ENCODE results near the gene PDCD1. TPM values are rescaled to one million over a fixed set of nuclear protein-coding genes. Genes with fewer than 3 reads are reported as not detected.
A peak's percentile ranks its signal among the peaks of the same experiment; 100 is the strongest.

PDCD1 gene
- total RNA-seq, 2 donors from 2014 or later: 0.27 to 0.80 TPM

GRCh38 chr2:241862093-241862492 lies 3.4 kb upstream of the PDCD1 start:
- no peaks in the 10 kb centered on the region for H3K9me3 ChIP-seq
- intact Hi-C loops (cut with DNase I): no loop called here
- H3K4me1 ChIP-seq (replicated peaks): no peaks in the 10 kb centered on the region
- DNase-seq (ENCODE audit: low spot score): no peak
- 85% methylated on average over 8 of the region's 8 CpGs for WGBS
- H3K36me3 ChIP-seq: no peaks in the 10 kb centered on the region
- H3K27ac ChIP-seq: no peak overlapping the region
- no peaks in the 10 kb centered on the region for H3K27me3 ChIP-seq (replicated peaks; ENCODE audit: insufficient read depth)
- no peak overlapping the region for H3K4me3 ChIP-seq
- no peak for TF ChIP-seq POLR2AphosphoS5 (IDR thresholded peaks at IDR 0.05)
- no peak for TF ChIP-seq CTCF (IDR thresholded peaks at IDR 0.05)
- no peak for TF ChIP-seq POLR2A (IDR thresholded peaks at IDR 0.05)

- Histone ChIP-seq H3K9me3 (no peaks in the 10 kb centered on the region), H3K4me3 (no peak overlapping the region), H3K36me3 (no peaks in the 10 kb centered on the region), H3K4me1 (replicated peaks) (no peaks in the 10 kb centered on the region), H3K27me3 (replicated peaks; ENCODE audit: insufficient read depth) (no peaks in the 10 kb centered on the region), H3K27ac (no peak overlapping the region)
- intact Hi-C loops (cut with DNase I): no loop called here
- no peak for TF ChIP-seq POLR2A (IDR thresholded peaks at IDR 0.05)
- no peak for TF ChIP-seq CTCF (IDR thresholded peaks at IDR 0.05)
- TF ChIP-seq POLR2AphosphoS5 (IDR thresholded peaks at IDR 0.05): no peak
- 97% methylated on average over 1 of the region's 1 CpG for WGBS
- DNase-seq (ENCODE audit: low spot score): no peak
Observed at GRCh38 chr2:241861264-241861663, 2.6 kb upstream of the PDCD1 start.

- Histone ChIP-seq H3K27ac (peak overlapping the region; percentile 65 to 67), H3K4me1 (replicated peaks) (no peaks in the 10 kb centered on the region), H3K9me3 (no peaks in the 10 kb centered on the region), H3K27me3 (replicated peaks; ENCODE audit: insufficient read depth) (no peaks in the 10 kb centered on the region), H3K36me3 (no peaks in the 10 kb centered on the region), H3K4me3 (no peak overlapping the region)
- no peak for DNase-seq (ENCODE audit: low spot score)
- intact Hi-C loops (cut with DNase I): no loop called here
- 84% methylated on average over 10 of the region's 10 CpGs for WGBS
- TF ChIP-seq CTCF (IDR thresholded peaks at IDR 0.05) (no peak), POLR2AphosphoS5 (IDR thresholded peaks at IDR 0.05) (no peak), POLR2A (IDR thresholded peaks at IDR 0.05) (no peak)
Observed at GRCh38 chr2:241860184-241861078, 1.7 kb upstream of the PDCD1 start.

- intact Hi-C loops (cut with DNase I): no loop called here
Observed at GRCh38 chr2:241859436-241860183, 916 bp upstream of the PDCD1 start.

More at GRCh38 chr2:241859436-241860183, 916 bp upstream of the PDCD1 start:
- WGBS: 11% methylated on average over 28 of the region's 30 CpGs
- H3K27me3 ChIP-seq (replicated peaks; ENCODE audit: insufficient read depth): no peaks in the 10 kb centered on the region
- TF ChIP-seq CTCF (IDR thresholded peaks at IDR 0.05) (no peak), POLR2AphosphoS5 (IDR thresholded peaks at IDR 0.05) (no peak), POLR2A (IDR thresholded peaks at IDR 0.05) (no peak)
- H3K27ac ChIP-seq: peak overlapping the region; percentile 65 to 67
- no peak for DNase-seq (ENCODE audit: low spot score)
- no peak overlapping the region for H3K4me3 ChIP-seq
- peaks cover 3% of the 10 kb centered on the region for H3K4me1 ChIP-seq (replicated peaks)
- H3K36me3 ChIP-seq: no peaks in the 10 kb centered on the region
- H3K9me3 ChIP-seq: no peaks in the 10 kb centered on the region
